B cell (primary cell): Measurements from ENCODE around the gene RRAS2. TPM values are rescaled to one million over a fixed set of nuclear protein-coding genes. Genes with fewer than 3 reads are reported as not detected.
A peak's percentile ranks its signal among the peaks of the same experiment; 100 is the strongest.

Experiments
- ATAC-seq: fragments of 200-7000 bp; cut with Tn5 transposase; one replicate; pipeline ENCODE4 v1.10.0; 2021; ENCODE audit warnings: low read depth, mild to moderate bottlenecking, moderate number of reproducible peaks, moderate library complexity
- CTCF ChIA-PET: fragments of 350-600 bp; sonication (Branson Sonifier 250); formaldehyde crosslinking; loops from one replicate; lab custom pipeline; 2021; ENCODE audit warnings: antibody characterized with exemption, inconsistent platforms; lab: Charles Lee
- POLR2A ChIA-PET: fragments of 350-600 bp; sonication (Branson Sonifier 250); formaldehyde crosslinking; loops from one replicate; lab custom pipeline; 2021; ENCODE audit warnings: antibody characterized with exemption; lab: Charles Lee
- DNase-seq: peaks from one replicate; pipeline ENCODE4 v3.0.0; 2013
- H2AFZ ChIP-seq: 2 replicates; pipeline ENCODE4 v1.6.1; 2012; ENCODE audit warnings: mild to moderate bottlenecking, low read depth, low read length; ENCODE audit not compliant: insufficient read depth, poor library complexity, severe bottlenecking
- H3K27ac ChIP-seq, 2 donors: 1 replicate in 1 of 2; 2 replicates in 1 of 2; pipeline ENCODE4 v1.5.1; 2012 to 2013; ENCODE audit warnings: low read length in 2 of 2, mild to moderate bottlenecking in 2 of 2, moderate library complexity in 1 of 2
- H3K27me3 ChIP-seq, 4 experiments: fragments of 200-600 bp in 1 of 4; sonication (generic) in 1 of 4; replicated peaks in 1 of 4; 1 replicate in 2 of 4; 2 replicates in 2 of 4; pipeline versions ENCODE4 v1.6.1 to v1.7.0; 2013 to 2016; ENCODE audit warnings: low read length in 3 of 4, mild to moderate bottlenecking in 2 of 4, mixed read lengths in 1 of 4, moderate library complexity in 1 of 4; ENCODE audit not compliant: insufficient read depth in 4 of 4, control insufficient read depth in 3 of 4; ENCODE audit errors: control extremely low read depth in 1 of 4
- H3K36me3 ChIP-seq, 2 experiments: replicated peaks in 1 of 2; 1 replicate in 1 of 2; 2 replicates in 1 of 2; pipeline versions ENCODE4 v1.6.1 to v1.7.1; 2013; ENCODE audit warnings: low read length in 1 of 2; ENCODE audit not compliant: insufficient read depth in 2 of 2, control insufficient read depth in 1 of 2; ENCODE audit errors: control extremely low read depth in 1 of 2, extremely low read depth in 1 of 2
- H3K4me1 ChIP-seq, 2 donors: fragments of 200-600 bp in 1 of 2; sonication (generic) in 1 of 2; 1 replicate in 1 of 2; 2 replicates in 1 of 2; pipeline versions ENCODE4 v1.5.1 to v1.6.1; 2013 to 2017; ENCODE audit warnings: low read length in 2 of 2; ENCODE audit not compliant: control insufficient read depth in 2 of 2, insufficient read depth in 2 of 2
- H3K4me2 ChIP-seq: replicated peaks from 2 replicates; pipeline ENCODE3; 2012; ENCODE audit warnings: mild to moderate bottlenecking, low read depth, low read length; ENCODE audit not compliant: poor library complexity, severe bottlenecking
- H3K4me3 ChIP-seq, 5 experiments: fragments of 200-600 bp in 1 of 5; sonication (generic) in 1 of 5; 1 replicate in 3 of 5; 2 replicates in 2 of 5; pipeline versions ENCODE4 v1.5.1 to v1.7.0; 2011 to 2016; ENCODE audit warnings: low read length in 4 of 5, mild to moderate bottlenecking in 4 of 5, low read depth in 2 of 5, control low read depth in 1 of 5, moderate library complexity in 1 of 5; ENCODE audit not compliant: insufficient read depth in 1 of 5; ENCODE audit errors: control extremely low read depth in 1 of 5, extremely low read depth in 1 of 5
- H3K79me2 ChIP-seq: fragments of 200-600 bp; sonication (generic); one replicate; pipeline ENCODE4 v1.6.0; 2016; ENCODE audit warnings: low read length; ENCODE audit not compliant: control insufficient read depth, insufficient read depth
- H3K9ac ChIP-seq: fragments of 200-600 bp; sonication (generic); 2 replicates; pipeline ENCODE4 v1.6.1; 2017; ENCODE audit warnings: mild to moderate bottlenecking, low read length, moderate library complexity
- H3K9me3 ChIP-seq, 3 donors: one replicate each; pipeline versions ENCODE4 v1.6.1 to v1.7.1; 2013; ENCODE audit warnings: low read length in 2 of 3; ENCODE audit not compliant: control insufficient read depth in 2 of 3, insufficient read depth in 1 of 3; ENCODE audit errors: control extremely low read depth in 1 of 3
- H4K20me1 ChIP-seq: 2 replicates; pipeline ENCODE4 v1.6.0; 2012; ENCODE audit warnings: mild to moderate bottlenecking, low read length; ENCODE audit not compliant: insufficient read depth, control insufficient read depth, poor library complexity, severe bottlenecking
- H3K27ac Mint-ChIP-seq: one replicate; pipeline ENCODE4 v1.8.0; 2021; ENCODE audit warnings: mixed read lengths
- H3K27me3 Mint-ChIP-seq: one replicate; pipeline ENCODE4 v1.8.0; 2021; ENCODE audit warnings: mixed read lengths
- H3K4me1 Mint-ChIP-seq: one replicate; pipeline ENCODE4 v1.8.0; 2021; ENCODE audit warnings: mixed read lengths
- H3K4me3 Mint-ChIP-seq: one replicate; pipeline ENCODE4 v1.8.0; 2021; ENCODE audit warnings: mixed read lengths
- H3K9me3 Mint-ChIP-seq: one replicate; pipeline ENCODE4 v1.8.0; 2022; ENCODE audit warnings: mixed read lengths; ENCODE audit not compliant: insufficient read depth
- CTCF ChIP-seq: fragments of 200-600 bp; IDR thresholded peaks from one replicate; pipeline ENCODE4 v1.8.0; 2022; ENCODE audit warnings: antibody characterized with exemption, mild to moderate bottlenecking
- EZH2 ChIP-seq: IDR thresholded peaks from 2 replicates; pipeline ENCODE4 v1.6.1; 2012; ENCODE audit warnings: borderline replicate concordance, low read depth, mild to moderate bottlenecking, moderate library complexity, low read length; ENCODE audit not compliant: insufficient read depth, poor library complexity, severe bottlenecking
- WGBS: methylation state at CpG from one replicate; pipeline ENCODE4 v1.1.5; 2013; ENCODE audit warnings: missing lambda C conversion rate; ENCODE audit not compliant: insufficient coverage; 5-methylcytosine and 5-hydroxymethylcytosine counted together
- intact Hi-C: fragments of 100-400 bp; cut with micrococcal nuclease; formaldehyde crosslinking; loops from one replicate; pipeline ENCODE4 v1.10.0; 2022
- polyA plus RNA-seq: library from polyadenylated mRNA; depleted of rRNA; stranded (reverse); fragments of >200 nt; gene quantifications from 2 replicates; pipeline ENCODE4 v1.2.3, GENCODE V29; 2012
- total RNA-seq, 2 donors: library from RNA; stranded (reverse); fragments of 120-200 nt in 1 of 2; gene quantifications; 1 replicate in 1 of 2; 2 replicates in 1 of 2; pipeline versions ENCODE4 v1.2.3 to v1.2.4, GENCODE V29; 2013 to 2022

The RRAS2 gene
- total and polyA plus RNA-seq, 2 donors (not counting 1 experiment from before 2014, with no cell fraction given), result 31.8 to 72.4 TPM

GRCh38 chr11:14380125-14380936 is 21.3 kb upstream of the RRAS2 start:
- Histone ChIP-seq H3K79me2 (no peaks in the 10 kb centered on the region), H3K27ac (peak overlapping the region; percentile 36 to 56), H3K36me3 (no peaks in the 10 kb centered on the region), H3K4me1 (peaks cover 12 to 14% of the 10 kb centered on the region in 2 donors), H3K27me3 (peaks cover 0 to 3% (median 0%) of the 10 kb centered on the region in 4 experiments), H3K9me3 (no peaks in the 10 kb centered on the region), H3K4me3 (peak overlapping the region in 4 of 5 experiments; percentile 47 to 69 (median 62)), H4K20me1 (no peaks in the 10 kb centered on the region), H3K4me2 (peak overlapping the region; percentile 88), H2AFZ (peak overlapping the region; percentile 87), H3K9ac (peak overlapping the region; percentile 65)
- no peak for ATAC-seq
- intact Hi-C loops, result loop anchor here (2.0 kb wide), 1 partner anchor 66 kb away; no protein-coding TSS in a partner anchor
- ChIA-PET POLR2A (no interaction called here), CTCF (interaction anchor here (0.7 to 1.8 kb wide), 14 partner anchors 9 to 101 kb away, joined by 3 to 14 read pairs (median 3); no protein-coding TSS in a partner anchor)
- peaks cover 6% of the 10 kb centered on the region for H3K27me3 Mint-ChIP-seq
- H3K4me3 Mint-ChIP-seq, result peak overlapping the region; percentile 89
- H3K27ac Mint-ChIP-seq, result peak overlapping the region; percentile 73
- H3K4me1 Mint-ChIP-seq, result peaks cover 19% of the 10 kb centered on the region
- no peak for TF ChIP-seq EZH2
- TF ChIP-seq CTCF, result no peak
- WGBS, result 96% methylated on average over 5 of the region's 14 CpGs
- no peaks in the 10 kb centered on the region for H3K9me3 Mint-ChIP-seq
- DNase-seq, result no peak

- H3K27me3 ChIP-seq, result peaks cover 0 to 3% (median 0%) of the 10 kb centered on the region in 4 experiments
- no peaks in the 10 kb centered on the region for H3K79me2 ChIP-seq
- H4K20me1 ChIP-seq, result no peaks in the 10 kb centered on the region
- no peak overlapping the region for H3K4me2 ChIP-seq
- H3K4me1 ChIP-seq, result peaks cover 12 to 14% of the 10 kb centered on the region in 2 donors
- ATAC-seq (no peak), DNase-seq (no peak)
- H3K27ac ChIP-seq, result no peak overlapping the region
- no peak overlapping the region for H2AFZ ChIP-seq
- Mint-ChIP-seq H3K4me3 (no peak overlapping the region), H3K4me1 (peaks cover 19% of the 10 kb centered on the region), H3K9me3 (no peaks in the 10 kb centered on the region), H3K27me3 (peaks cover 6% of the 10 kb centered on the region), H3K27ac (no peak overlapping the region)
- H3K36me3 ChIP-seq, result no peaks in the 10 kb centered on the region
- H3K9ac ChIP-seq, result no peak overlapping the region
- no peak overlapping the region for H3K4me3 ChIP-seq
- ChIA-PET CTCF (interaction anchor here (1.3 to 1.5 kb wide), 3 partner anchors 64 to 77 kb away, joined by 4 to 6 read pairs (median 5); no protein-coding TSS in a partner anchor), POLR2A (interaction anchor here (0.5 kb wide), 1 partner anchor 103 kb away, joined by 3 read pairs; no protein-coding TSS in a partner anchor)
- no peak for TF ChIP-seq CTCF
- TF ChIP-seq EZH2, result no peak
- intact Hi-C loops, result no loop called here
- no peaks in the 10 kb centered on the region for H3K9me3 ChIP-seq
Measured at GRCh38 chr11:14378171-14378570, 19.2 kb upstream of the RRAS2 start.
